ENCODE data around the gene KRTAP10-4. TPM values are rescaled to one million over a fixed set of nuclear protein-coding genes. Genes with fewer than 3 reads are reported as not detected.

KRTAP10-4 gene
- total and polyA plus RNA-seq, 7 donors: not detected

DNA sequence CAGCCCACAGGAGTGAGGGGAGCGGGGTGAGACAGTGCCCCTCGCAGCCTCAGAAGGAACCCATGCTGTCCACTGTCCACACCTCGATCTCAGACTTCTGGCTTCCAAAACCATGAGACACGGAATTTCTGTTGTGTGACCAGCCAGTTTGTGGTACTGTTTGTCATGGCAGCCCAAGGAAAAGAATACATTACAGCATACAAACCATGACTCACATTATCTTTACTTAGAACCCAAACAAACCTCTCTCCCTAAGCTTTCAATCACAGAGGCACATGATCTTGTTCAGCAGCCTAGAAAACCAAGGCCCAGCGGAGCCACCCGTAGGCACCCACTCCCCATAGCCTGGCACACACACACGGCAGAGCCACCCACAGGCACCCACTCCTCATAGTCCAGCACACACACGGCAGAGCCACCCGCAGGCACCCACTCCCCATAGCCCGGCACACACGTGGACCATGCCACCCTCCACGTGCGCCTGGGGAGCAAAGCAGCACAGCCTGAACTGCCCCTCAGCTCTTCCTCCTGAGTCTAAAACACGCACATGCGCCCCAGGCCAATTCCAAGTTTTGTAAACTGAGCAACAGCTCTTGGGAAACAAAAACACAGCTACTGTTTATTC is 458 bp upstream of the KRTAP10-4 start:
- DNase-seq: no peak
- H3K27me3 ChIP-seq (ENCODE audit: insufficient read depth in 3 of 3, low read length in 2 of 3): peaks cover 0 to 39% (median 18%) of the 10 kb centered on the region in 3 donors
- H3K4me3 ChIP-seq: no peak overlapping the region
- no peak overlapping the region for H3K27ac ChIP-seq
- TF ChIP-seq, protein P1, sequence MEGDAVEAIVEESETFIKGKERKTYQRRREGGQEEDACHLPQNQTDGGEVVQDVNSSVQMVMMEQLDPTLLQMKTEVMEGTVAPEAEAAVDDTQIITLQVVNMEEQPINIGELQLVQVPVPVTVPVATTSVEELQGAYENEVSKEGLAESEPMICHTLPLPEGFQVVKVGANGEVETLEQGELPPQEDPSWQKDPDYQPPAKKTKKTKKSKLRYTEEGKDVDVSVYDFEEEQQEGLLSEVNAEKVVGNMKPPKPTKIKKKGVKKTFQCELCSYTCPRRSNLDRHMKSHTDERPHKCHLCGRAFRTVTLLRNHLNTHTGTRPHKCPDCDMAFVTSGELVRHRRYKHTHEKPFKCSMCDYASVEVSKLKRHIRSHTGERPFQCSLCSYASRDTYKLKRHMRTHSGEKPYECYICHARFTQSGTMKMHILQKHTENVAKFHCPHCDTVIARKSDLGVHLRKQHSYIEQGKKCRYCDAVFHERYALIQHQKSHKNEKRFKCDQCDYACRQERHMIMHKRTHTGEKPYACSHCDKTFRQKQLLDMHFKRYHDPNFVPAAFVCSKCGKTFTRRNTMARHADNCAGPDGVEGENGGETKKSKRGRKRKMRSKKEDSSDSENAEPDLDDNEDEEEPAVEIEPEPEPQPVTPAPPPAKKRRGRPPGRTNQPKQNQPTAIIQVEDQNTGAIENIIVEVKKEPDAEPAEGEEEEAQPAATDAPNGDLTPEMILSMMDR (IDR thresholded peaks at IDR 0.05): no peak
- intact Hi-C loops (cut with DNase I): no loop called here
- H3K36me3 ChIP-seq (ENCODE audit: insufficient read depth in 1 of 2, low read depth in 1 of 2): no peaks in the 10 kb centered on the region
- no peak for ATAC-seq
- no peaks in the 10 kb centered on the region for H3K4me1 ChIP-seq
- WGBS, 3 donors: 75 to 82% (median 78%) methylated on average over 15 of the region's 15 CpGs
- H3K9me3 ChIP-seq: peaks cover 15% of the 10 kb centered on the region

DNA sequence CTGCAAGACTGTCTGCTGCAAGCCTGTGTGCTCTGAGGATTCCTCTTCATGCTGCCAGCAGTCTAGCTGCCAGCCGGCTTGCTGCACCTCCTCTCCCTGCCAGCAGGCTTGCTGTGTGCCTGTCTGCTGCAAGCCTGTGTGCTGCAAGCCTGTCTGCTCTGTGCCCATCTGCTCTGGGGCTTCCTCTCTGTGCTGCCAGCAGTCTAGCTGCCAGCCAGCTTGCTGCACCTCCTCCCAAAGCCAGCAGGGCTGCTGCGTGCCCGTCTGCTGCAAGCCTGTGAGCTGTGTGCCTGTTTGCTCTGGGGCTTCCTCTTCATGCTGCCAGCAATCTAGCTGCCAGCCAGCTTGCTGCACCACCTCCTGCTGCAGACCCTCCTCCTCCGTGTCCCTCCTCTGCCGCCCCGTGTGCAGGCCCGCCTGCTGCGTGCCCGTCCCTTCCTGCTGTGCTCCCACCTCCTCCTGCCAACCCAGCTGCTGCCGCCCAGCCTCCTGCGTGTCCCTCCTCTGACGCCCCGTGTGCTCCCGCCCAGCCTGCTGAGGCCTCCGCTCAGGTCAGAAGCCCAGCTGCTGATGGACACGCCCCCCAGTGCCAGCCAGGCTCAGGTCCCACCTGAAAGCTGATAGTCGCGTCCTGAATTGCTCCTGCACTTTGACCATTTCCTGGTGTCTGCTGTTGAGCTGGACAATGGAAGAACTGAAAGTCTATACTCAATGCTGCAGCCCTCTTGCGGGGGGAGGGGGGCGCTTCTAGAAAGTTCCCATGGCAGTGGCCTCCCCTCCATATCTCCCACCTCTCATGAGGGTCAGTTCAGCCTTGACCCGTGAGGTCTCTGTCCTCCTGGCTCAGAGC is 1.2 kb downstream of the KRTAP10-4 start:
- H3K4me1 ChIP-seq: no peaks in the 10 kb centered on the region
- 25 to 37% (median 30%) methylated on average over 15 to 21 of the region's 21 CpGs for WGBS, 3 donors
- H3K9me3 ChIP-seq: peaks cover 15% of the 10 kb centered on the region

GRCh38 chr21:44575307-44576024 is 1.9 kb downstream of the KRTAP10-4 start:
- intact Hi-C loops (cut with DNase I): no loop called here
- Histone ChIP-seq H3K4me1 (no peaks in the 10 kb centered on the region), H3K36me3 (ENCODE audit: insufficient read depth in 1 of 2, low read depth in 1 of 2) (no peaks in the 10 kb centered on the region), H3K4me3 (no peak overlapping the region), H3K27me3 (ENCODE audit: insufficient read depth in 3 of 3, low read length in 2 of 3) (peaks cover 0 to 33% (median 15%) of the 10 kb centered on the region in 3 donors), H3K9me3 (peaks cover 15% of the 10 kb centered on the region), H3K27ac (no peak overlapping the region)
- 81 to 86% (median 82%) methylated on average over 20 of the region's 20 CpGs for WGBS, 3 donors
- TF ChIP-seq, protein P1 (IDR thresholded peaks at IDR 0.05): no peak
- ATAC-seq: no peak
- DNase-seq: no peak

More for the DNA sequence above, 1.2 kb downstream of the KRTAP10-4 start:
- intact Hi-C loops (cut with DNase I): no loop called here
- DNase-seq (no peak), ATAC-seq (no peak)
- no peak overlapping the region for H3K27ac ChIP-seq
- H3K4me3 ChIP-seq: no peak overlapping the region
- no peaks in the 10 kb centered on the region for H3K36me3 ChIP-seq (ENCODE audit: insufficient read depth in 1 of 2, low read depth in 1 of 2)
- H3K27me3 ChIP-seq (ENCODE audit: insufficient read depth in 3 of 3, low read length in 2 of 3): peaks cover 0 to 34% (median 15%) of the 10 kb centered on the region in 3 donors
- TF ChIP-seq, protein P1 (IDR thresholded peaks at IDR 0.05): no peak

DNA sequence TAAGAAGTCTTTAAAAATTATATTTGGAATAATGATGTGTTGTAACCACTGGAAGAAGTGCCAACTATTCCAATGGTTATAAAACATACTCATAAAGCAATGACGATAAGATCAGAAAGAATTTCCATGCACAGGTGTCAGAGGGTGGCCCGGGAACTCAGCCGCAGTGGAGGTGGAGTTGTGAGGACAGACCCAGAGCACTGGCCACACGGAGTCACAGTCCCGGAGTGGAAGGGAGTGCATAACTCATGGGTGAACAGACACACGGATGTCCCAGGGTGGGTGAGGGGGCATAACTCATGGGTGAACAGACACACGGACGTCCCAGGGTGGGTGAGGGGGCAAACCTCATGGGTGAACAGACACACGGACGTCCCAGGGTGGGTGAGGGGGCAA is 2.5 kb downstream of the KRTAP10-4 start:
- DNase-seq: no peak
- intact Hi-C loops (cut with DNase I): no loop called here
- H3K27me3 ChIP-seq (ENCODE audit: insufficient read depth in 3 of 3, low read length in 2 of 3): peaks cover 0 to 33% (median 16%) of the 10 kb centered on the region in 3 donors
- no peak overlapping the region for H3K4me3 ChIP-seq
- H3K27ac ChIP-seq: no peak overlapping the region
- no peaks in the 10 kb centered on the region for H3K36me3 ChIP-seq (ENCODE audit: insufficient read depth in 1 of 2, low read depth in 1 of 2)
- no peaks in the 10 kb centered on the region for H3K4me1 ChIP-seq
- H3K9me3 ChIP-seq: peaks cover 13% of the 10 kb centered on the region
- ATAC-seq: no peak
- WGBS, 3 donors: 85 to 90% (median 87%) methylated on average over 8 to 10 of the region's 10 CpGs
- TF ChIP-seq, protein P1 (IDR thresholded peaks at IDR 0.05): no peak

Measured in psoas muscle (tissue), 8 donors.